NCI-H446 (cell line): ENCODE data around the gene GSN.

Experiments used
- DNase-seq, 2 experiments: peaks; one replicate each; lab custom pipeline; 2025; lab: John Stamatoyannopoulos, UW

The GSN gene

GRCh38 chr9:121273064-121273775 is 5.3 kb downstream of the GSN start:
- no peak for DNase-seq

DNA sequence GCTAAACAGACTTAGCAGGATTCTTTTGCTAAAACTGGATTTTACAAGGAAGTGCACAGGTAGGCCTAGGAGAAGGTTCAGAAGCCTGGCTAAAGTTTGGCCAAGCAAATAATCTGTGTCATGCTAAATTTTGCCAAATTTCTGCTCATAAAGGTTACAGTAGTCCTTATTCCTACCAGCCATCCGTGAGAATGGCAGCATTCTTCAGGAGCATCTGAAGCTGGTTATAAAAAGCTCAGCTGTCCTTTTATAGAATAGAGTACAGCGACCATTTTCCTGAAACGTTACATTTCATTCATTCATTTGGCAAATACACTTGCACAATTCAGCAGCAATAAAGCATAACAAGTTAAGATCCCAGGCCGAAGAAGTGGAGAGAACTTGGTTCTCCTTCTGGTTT is 6.9 kb downstream of the GSN start:
- no peak for DNase-seq

DNA sequence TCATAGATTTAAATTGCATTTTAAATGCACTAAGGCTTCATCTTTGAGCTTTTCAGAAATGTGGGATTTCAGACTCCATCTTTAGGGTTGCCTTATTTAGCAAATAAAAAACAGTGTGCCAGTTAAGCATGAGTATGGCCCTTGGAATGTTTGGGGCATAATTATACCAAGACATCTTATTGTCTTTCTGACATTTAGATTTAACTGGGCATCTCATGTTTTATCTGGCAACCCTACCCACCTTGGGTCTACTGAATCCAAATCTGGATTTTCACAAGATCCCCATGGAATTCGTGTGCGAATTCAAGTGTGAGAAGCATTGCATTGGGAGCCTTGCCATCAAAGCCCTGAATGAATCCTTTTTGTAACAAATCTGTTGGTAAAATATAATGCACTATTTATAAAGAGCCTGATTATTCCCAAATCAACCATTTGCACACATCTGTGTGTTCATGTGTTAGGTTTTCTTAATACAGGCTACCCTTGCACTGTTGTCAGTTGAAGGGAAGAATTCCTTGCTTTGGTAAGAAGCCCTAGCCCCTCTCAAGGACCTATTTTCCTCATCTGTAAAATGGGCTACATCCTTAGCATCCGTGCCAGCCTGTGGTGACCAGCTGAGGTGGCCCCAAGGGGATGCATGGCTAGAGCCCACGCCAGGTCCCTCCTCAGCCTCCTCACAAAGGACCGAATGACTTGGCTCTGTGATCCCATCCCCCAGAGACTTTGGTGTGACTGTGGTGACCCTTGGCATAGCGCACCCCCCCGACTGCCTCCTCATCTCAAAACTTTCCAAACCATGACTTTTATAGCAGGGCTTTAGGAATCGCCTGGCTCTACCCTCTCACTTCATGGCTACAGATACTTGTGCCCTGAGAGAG is 8.1 kb downstream of the GSN start:
- DNase-seq: no peak

- no peak for DNase-seq
Measured at GRCh38 chr9:121277026-121277425, 9.1 kb downstream of the GSN start.

GRCh38 chr9:121277518-121278295 is 9.7 kb downstream of the GSN start:
- no peak for DNase-seq

GRCh38 chr9:121278477-121279261 is 10.7 kb downstream of the GSN start:
- peak; percentile 12 to 14 for DNase-seq

- DNase-seq: no peak
Measured at GRCh38 chr9:121279776-121280388, 11.9 kb downstream of the GSN start.

GRCh38 chr9:121280715-121281613 is 13.0 kb downstream of the GSN start:
- no peak for DNase-seq

GRCh38 chr9:121281614-121282276 is 13.8 kb downstream of the GSN start:
- DNase-seq: peak in 1 of 2 experiments; percentile 34

DNA sequence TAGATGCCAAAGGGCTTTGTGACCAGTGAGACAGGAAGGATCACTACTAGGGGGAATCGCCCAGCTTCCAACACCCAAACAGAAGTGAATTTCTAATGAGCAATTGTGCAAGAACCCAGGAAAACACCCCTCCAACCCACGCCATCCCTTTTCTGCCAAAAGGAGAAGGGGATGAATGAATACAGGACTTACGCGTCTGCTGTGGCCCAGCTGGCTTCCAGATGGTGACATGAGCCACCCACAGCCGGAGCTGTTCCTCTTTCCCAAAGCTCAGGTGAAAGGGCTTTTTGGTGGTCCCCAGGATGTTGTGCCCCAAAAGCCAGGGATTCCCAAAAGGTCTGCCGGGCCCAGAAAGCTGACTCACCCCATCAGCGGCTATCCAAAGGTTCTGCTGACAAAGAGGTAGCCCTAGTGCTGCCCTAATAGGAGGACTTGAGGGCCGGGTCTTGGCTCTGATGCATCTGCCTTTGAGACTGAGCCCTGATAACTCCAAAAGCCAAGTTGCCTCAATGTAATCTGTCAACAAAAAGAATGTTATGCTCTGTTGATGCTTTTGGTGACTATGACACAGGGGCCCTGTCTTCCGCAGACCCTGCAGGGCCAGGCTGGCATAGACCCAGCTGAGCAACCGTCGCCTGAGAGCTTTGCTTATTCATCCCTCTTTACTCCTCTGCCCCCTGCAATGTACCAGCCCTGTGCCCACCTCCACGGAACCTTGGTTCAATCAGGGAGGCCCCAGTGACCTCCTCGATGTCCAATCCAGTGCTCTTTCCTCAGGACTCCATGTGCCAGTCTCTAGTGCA is 14.5 kb downstream of the GSN start:
- peak in 1 of 2 experiments; percentile 53 for DNase-seq

DNA sequence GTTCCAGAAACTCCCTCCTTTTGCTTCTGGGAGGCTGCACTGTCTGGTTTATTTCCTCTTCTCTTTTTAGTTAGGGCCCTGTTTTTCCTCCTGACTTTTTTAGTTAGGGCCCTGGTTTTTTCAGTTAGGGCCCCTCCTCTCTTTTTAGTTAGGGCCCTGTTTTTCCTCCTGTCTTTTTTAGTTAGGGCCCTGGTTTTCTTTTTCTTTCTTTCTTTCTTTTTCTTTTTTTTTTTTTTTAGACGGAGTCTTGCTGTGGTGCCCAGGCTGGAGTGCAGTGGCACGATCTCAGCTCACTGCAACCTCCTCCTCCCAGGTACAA is 15.1 kb downstream of the GSN start:
- no peak for DNase-seq

DNA sequence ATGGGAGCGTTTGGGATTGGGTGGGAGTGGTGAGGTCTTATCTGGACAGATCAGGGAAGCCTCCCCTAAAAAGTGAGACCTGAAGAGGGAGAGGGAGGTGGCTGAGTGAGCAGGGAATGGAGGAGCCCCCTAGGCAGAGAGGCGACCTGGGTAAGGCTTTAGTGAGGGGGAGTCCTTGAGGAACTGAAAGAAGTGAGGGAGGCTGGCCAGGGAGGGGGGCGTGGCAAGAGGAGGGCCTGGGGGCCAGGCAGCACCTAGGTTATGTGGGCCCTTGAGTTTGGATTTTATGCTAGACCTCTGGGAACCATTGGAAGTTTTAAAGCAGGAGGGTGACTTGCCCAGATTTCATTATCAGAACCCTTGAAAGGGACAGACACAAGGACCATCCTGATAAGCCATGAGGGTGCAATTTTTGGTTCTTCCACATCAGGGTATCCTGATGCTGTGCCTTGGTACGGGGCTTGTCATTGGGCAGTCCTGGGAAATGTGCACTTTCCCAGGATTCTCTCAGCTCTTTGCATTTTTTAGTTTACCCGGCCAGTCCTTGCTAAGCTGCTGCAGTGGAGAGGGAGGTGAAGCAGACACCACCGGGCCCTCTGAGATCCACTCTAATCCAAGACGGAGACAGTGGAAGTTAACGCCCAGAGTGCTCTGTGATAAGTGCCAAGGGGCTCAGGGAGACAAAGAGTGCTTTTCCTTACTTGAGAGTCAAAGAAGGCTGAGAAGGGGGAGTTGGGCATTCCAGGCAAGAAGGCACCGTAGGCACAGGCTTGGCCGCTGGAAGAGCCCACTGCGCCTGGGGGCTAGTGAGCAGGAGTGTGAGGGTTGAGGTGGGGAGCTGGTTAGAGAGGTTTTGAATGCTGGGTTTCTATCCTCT is 16.1 kb downstream of the GSN start:
- DNase-seq: no peak

DNA sequence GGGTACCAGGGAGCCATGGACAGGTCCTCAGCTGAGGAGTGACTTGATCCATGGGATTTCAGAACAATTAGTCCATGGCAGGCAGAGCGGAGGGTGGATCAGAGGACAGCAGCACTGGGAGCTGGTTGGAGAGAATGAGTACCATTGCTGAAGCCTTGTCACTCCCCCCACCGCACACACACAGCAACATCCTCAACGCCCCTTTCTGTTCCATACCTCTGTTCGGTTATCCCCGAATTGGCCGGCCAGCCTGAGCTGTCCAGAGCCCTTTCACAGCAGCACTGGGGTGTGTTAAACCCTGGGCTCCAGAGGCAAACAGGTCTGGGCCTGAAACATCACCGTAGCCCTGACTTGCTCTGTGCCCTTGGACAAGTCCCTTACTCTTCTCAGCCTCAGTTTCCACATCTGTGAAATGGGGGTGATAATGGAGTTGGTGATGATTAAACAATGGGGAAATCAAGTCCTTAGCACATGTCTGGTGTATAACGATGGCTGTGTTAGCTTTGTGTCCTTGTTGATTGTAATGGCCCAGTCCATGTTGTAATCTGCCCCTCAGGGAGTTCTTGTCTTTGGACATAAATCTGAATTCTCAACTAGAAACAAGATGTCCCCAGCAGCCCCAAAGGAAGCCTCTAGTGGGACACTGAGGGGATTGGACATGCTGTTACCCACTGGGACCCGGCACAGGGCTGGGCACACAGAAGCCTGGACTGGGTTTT is 16.9 kb downstream of the GSN start:
- no peak for DNase-seq

- no peak for DNase-seq
Measured at GRCh38 chr9:121285835-121286687, 18.1 kb downstream of the GSN start.

- no peak for DNase-seq
Measured at GRCh38 chr9:121286688-121286972, 18.7 kb downstream of the GSN start.

- peak in 1 of 2 experiments; percentile 23 for DNase-seq
Measured at GRCh38 chr9:121286973-121287741, 19.2 kb downstream of the GSN start.
